Measurements from ENCODE around the gene SHC4.

- no peak for TF ChIP-seq CTCF (IDR thresholded peaks at IDR 0.05)
- no peak for TF ChIP-seq POLR2AphosphoS5 (IDR thresholded peaks at IDR 0.05)
- TF ChIP-seq POLR2A (IDR thresholded peaks at IDR 0.05), result no peak
- no peak for TF ChIP-seq EP300 (IDR thresholded peaks at IDR 0.05)
Measured at GRCh38 chr15:48999314-48999713, 35.6 kb upstream of the SHC4 start.
